Left renal pelvis (tissue), 4 donors: ENCODE measurements around the gene RIOK2. TPM values are rescaled to one million over a fixed set of nuclear protein-coding genes. Genes with fewer than 3 reads are reported as not detected.
"Not testable (repeated sequence)": the region's sequence is repeated elsewhere in the genome, so short reads cannot be mapped to it uniquely, and the experiment has no call there.

Experiments
- DNase-seq, 4 donors: peaks; one replicate each; pipeline ENCODE4 v3.0.0-alpha.2; 2013; ENCODE audit warnings: low read depth in 4 of 4, low spot score in 3 of 4
- polyA plus RNA-seq, 4 donors: library from polyadenylated mRNA; unstranded; fragments of 120-200 nt; gene quantifications; one replicate each; pipeline ENCODE4 v1.2.1, GENCODE V29; 2013; ENCODE audit not compliant: insufficient read length in 4 of 4

The RIOK2 gene
- polyA plus RNA-seq, 4 donors, result 36.8 to 50.5 (median 44.3) TPM

DNA sequence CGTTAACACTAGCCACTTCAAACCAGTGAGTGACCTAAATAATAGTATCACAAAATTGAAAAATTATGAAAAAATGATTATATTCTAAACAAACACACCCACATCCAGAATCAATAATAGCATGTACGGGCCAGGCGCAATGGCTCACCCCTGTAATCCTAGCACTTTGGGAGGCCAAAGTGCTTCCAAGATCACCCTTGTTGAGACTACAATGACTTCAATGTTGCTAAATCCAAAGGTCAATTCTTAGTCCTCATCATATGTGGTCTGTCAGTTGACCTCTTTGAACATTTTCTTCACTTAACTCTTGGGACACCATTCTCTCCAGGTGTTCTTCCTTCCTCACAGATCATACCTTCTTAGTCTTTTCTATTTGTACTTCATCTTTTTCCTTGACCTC lies 11.3 kb downstream of the RIOK2 start:
- no peak for DNase-seq

DNA sequence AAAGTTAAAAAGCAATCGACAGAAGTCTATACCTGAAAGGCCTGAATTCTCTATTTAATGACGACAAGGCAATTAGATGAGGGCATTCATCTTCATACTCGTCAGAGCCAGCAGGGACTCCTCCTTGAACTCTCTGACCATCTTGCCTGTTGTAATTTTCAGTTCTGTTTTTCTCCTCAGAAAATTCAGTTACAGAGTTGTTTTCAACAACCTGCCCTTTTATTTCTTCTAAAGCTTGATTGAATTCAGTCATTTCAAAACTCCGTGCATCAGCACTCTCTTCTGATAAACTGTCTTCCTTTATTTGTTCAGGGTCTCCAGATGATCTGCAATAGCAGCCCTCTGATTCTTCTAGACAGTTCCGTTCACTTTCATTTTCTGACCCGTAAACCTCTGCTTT lies 15.6 kb downstream of the RIOK2 start:
- no peak for DNase-seq

DNA sequence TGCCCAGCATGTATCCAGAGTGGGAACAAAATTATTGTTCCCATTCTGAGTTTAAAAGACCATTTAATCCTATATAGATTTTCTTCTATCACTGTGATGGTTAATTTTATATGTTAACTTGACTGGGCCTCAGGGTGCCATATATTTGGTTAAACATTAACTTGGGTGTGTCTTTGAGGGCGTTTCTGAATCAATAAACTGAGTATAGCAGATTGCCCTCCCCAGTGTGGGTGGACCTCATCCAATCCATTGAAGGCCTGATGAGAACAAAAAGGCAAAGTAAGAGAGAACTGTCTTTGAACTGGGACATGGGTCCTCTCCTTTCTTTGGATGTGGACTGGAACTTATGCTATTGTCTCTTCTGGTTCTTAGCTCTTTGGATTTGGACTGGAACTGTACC lies 17.3 kb downstream of the RIOK2 start:
- DNase-seq, result no peak

DNA sequence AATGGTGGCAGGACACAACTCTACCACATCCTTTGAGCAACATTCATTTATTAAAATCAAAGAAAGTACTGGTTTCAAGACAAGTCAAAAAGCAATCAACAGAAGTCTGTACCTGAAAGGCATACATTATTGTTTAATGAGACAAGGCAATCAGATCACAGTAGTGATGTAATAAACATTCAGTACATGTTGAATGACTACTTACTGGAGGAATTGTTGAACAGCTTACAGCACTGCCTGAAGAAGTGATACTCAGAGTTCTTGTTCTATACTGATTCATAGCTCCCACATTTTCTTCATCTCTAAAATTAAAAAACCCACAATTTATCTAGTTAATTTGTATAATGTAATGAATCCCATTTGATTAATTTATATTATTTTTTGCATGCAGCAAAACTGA lies 18.2 kb downstream of the RIOK2 start:
- DNase-seq, result no peak

DNA sequence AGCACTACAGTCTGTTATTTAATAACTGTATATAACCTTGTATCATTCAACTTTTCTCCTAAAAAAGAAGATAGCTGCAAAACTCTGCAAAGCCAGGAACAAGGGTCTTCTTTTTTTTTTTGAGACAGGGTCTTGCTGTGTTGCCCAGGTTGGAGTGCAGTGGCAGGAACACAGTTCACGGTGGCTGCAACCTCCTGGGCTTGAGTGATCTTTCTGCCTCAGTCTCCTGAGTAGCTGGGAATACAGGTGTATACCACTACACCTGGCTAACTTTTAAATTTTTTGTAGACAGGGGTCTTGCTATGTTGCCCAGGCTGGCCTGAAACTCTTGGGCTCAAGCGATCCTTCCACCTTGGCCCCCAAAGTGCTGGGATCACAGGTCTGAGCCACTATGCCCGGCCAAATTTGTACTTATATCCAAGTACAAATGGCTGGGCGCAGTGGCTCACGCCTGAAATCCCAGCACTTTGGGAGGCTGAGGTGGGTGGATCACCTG lies 19.2 kb downstream of the RIOK2 start:
- no peak for DNase-seq

DNA sequence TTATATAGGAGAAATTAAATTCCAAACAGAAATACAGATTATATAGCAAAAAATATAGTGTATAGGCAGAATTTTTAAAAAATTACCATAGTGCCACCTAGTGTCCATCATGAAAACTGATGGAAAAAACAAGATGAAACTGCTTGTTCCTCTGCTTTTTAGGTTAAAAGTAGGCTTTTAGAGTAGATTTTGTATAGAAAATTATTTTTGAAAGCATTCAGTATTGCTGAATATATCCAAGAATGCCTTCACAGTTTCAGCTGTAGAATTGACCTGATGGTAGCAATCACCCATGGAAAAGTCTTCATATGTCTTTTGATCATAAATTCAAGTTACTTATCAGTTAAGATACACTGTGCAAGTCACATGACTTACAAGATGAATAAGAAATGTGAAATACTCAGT lies 19.7 kb downstream of the RIOK2 start:
- DNase-seq, result no peak

DNA sequence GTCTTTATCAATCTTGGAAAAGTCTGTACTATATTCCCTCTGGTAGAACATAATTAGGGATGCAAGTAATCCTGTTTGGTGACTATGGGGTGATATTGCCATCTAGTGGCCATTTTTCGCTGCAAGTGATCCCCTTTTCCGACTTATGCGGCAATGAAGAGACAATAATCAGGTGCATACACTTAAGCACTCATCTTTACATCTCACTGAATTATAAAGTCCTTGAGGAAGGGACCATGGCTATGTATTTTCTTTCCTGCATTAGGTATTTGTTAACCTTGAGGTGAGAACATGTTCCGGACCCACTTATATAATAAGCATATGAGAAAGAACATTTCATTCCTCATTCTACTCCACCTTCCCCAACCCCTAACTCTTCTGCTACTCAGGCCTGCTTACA lies 21.0 kb downstream of the RIOK2 start:
- DNase-seq, result peak; percentile 53 to 65 (median 60)

DNA sequence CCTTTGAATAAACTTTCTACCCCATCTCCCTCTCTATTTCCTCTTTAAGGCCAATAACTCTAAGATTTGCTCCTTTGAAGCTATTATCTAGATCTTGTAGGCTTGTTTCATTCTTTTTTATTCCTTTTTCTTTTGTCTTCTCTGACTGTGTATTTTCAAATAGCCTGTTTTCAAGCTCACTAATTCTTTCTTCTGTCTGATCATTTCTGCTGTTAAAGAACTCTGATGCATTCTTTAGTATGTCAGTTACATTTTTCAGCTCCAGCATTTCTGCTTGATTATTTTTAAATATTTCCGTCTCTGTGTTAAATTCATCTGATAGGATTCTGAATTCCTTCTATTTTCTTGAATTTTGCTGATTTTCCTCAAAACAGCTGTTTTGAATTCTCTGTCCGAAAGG lies 25.4 kb downstream of the RIOK2 start:
- no peak for DNase-seq

DNA sequence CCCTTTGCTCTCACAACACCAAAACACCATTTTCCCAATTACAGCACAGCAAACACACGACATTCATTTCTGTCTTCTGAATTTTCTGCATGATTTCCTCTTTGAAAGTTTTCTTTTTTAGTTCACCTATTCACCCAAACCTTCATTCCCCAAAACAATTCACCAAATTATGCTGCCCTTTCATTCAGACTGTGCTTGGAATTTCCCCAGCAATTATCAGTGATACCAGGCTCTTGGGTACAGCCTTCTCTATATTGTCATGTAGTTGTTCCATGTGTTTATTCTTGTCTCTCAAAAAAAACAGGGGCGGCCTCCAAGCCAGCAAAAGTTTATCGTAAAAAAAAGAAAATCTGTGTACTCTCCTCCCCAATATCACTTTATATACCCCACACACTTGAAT lies 31.7 kb downstream of the RIOK2 start:
- no peak for DNase-seq

DNA sequence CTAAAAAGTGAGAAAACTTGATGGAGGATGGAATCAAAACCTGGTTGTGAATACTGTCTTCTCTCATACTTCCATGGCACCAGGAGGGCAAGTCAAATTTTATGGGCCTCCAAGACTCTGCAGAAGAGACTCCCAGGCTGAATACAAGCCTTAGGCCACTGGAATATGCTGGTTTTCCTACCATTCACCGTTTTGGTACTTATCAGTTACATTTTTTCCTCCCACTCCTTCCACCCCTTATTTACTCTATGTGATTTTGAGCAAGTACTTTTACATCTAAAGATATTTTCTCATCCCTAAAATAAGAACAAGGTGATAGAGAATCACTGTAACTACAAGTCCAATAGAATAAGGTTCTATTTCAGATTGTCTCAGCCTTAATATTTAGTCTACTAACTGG lies 32.6 kb downstream of the RIOK2 start:
- no peak for DNase-seq

DNA sequence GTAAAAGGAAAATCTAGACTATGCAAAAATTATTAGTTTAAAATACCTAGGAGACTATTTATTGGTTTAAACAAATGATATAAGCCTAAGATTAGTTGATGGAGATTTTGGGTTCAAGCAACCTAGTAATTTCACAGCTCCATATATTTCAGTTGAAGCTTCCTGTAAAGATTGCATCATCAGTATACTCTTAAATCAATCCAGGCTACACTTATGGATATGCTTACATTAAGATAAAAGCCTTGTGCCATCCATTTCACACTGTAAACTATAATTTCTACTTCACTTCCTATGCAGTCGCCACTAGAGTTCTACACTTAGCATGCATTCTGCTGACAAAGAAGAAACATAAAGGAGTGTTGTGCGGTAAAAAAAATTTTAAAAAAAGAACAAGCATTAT lies 33.3 kb downstream of the RIOK2 start:
- DNase-seq, result no peak

DNA sequence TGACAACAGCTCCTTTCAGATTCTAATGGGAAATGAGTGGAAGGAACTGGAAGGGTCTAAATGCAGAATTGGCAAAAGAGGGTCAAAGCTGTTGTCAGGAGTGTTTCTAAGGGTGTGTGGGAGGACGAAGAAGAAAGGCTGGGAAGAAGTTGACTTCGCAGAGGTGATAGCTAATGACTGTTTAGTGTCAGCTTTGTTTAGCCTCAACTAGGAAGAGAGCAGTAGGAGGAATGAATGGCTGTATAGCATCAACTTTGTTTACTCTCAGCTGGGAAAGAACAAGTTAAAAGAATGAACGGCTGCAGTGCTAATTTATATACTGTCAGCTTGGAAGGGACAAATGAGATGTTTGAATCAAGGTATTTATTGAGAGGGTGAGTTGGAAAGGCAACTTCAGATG lies 34.8 kb downstream of the RIOK2 start:
- no peak for DNase-seq

DNA sequence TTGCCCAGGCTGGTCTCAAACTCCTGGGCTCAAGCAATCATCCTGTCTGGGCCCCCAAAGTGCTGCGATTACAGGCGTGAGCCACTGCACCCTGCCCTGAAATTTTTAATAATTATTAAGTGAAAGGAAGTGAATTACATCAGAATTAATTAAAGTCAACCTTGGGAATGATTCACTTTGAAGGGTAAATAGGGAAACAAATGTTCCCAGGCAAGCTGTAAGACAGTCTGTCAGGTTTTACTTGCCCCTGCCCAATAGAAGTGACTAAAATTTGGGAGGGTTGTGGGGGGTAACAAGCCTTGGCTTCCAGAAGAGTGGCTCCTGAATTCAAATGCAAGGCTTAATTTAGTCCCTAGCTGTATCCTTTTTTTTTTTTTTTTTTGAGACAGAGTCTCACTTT lies 39.3 kb downstream of the RIOK2 start:
- DNase-seq, result no peak

DNA sequence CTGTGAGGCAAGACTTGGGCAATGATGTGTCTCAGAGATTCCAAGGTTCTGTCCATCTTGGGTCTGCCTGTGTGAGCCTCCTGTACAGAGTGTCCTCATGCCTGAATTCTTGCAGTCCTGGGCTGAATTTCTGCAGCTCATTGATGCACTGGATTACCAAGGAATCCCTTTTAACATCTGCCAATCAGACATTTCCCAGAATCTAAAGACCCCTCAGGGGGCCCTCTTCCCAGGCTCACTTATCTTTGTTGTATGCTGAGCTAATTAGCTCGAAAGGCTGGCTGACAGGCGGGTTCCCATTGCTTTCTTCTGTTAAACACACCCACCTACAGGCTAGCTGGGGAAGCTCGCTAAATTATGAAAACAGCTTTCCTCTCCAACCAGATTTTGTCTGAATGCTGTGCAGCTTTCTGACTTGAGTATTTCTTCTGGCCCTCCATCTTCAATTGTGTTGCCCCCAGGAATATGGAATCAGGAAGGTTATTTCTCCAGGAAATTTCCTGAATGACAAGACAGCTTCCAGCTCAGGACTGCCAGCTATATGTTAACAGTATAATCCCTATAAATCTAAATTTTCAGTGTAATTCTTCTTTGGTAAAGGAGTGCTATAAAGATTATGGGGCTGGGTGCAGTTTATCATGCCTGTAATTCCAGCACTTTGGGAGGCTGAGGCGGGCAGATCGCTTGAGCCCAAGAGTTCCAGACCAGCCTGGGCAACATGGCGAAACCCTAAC lies 40.4 kb downstream of the RIOK2 start, which contains the start of gene LIX1:
LIX1 (minus strand) TSS at position 91 of the 734 bp plus-strand sequence; CDS start at position 56, 35 bp downstream.
- DNase-seq, result peak in 3 of 4 donors; percentile 31 to 52 (median 40)

DNA sequence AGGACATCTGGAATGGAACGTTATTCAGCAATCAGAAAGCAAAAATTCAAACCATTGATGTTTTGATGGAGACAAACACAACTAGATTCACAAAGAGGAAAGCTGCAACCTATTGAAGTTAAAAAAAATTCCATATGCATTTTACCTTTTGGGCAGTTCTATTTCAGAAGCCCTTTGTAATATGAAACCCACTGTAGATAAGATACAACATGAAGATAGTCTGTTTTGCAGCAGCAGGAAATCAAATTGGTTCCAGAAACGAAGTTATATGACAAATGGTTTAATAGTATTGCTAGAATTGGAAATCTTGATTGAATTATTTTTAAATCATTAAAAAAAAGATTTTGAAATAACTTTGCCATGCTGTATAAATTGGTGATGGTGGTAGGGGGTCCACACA lies 41.5 kb downstream of the RIOK2 start:
- DNase-seq, result no peak

DNA sequence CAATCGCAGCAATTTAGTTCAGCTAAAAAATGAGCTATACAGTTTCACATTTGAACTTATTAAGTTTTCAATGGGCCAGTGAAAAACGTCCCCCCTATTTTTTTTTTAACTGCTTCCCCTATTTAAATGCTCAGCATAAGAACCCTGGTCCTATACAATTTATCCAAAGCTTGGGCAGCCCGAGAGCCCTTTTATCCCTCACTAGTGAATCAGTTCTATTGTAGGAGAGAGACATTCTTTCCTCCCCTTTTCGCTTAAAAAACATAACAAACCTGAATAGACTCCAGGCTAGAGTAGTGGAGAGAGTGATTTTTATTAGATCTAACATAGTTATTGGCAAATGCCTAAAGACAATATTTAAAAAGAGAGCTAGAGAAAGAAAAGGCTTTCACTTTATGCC lies 42.0 kb downstream of the RIOK2 start:
- no peak for DNase-seq

DNA sequence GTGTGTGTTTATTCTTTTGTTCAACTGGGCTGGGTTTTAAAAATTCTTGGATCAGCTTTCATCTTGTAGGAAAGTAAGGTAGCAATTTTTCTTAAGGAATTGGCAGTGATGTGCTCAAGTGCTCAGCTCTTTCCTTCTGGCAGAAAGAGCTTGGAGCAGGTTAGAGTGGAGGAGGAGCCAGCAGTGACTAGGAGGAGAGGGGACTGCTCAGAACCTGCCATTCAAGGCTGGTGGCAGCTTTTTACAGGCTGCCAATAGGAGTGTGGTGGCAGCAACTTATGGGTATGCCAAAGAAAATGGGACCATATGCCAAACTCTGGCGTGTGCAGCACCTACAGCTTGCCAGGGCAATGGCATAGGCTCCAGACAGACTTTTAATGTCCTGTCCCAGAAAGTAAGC lies 42.8 kb downstream of the RIOK2 start:
- not testable (repeated sequence) for DNase-seq

DNA sequence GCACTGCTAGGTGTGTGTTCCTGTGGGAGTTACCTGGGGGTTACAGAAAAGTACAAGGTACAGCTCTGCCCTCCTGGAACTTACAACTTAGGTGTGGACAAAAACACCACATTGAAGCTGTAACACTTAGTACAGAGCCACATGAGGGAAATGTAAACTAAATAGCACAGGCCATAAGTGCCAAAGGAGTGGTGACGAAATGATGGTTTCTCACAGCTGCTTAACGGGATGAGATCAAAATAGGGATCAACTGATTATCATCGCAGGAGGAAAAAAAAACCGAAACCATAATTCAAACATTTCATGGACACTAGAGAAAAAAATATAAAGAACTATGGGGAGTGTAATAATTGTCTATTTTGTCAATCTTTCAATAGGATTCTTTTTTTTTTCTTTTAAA lies 46.6 kb downstream of the RIOK2 start:
- DNase-seq, result no peak

DNA sequence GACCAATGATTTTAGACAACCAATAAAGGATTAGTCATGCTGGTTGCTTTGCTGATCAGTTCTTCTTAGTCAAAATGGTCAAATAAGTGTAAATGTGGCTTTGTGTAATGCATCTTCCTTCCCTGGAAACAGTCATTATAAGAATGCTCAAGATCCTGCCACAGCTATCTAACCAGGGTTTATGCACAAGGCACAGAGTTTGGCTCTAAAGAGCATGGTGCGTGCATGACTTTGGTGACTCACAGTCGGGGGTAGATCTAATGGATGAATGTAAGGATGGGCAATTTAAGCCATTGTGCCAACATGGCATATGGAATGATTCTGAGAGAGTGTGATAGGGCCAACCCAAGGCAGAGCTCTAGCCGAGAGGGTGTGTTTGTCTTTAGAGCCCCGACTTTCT lies 47.2 kb downstream of the RIOK2 start:
- DNase-seq, result no peak

DNA sequence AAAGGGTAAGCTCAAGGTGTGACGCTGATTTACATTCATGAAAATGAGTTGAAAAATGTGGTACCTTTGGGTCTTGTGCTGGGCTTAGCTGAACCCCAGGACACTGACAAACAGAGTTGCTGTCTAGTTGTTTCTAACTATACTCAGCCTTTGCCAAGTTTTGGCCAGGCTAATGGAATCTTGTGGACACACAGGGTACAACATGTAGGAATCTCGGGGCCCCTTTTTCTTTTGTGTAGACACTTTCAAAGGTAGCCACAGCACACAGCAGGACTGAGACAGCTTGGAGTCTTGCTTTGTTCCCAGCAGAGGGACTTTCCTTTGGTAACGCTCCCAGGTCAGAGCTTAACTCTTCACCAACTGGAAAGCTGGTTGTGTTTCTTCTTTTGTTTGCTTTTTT lies 48.4 kb downstream of the RIOK2 start:
- DNase-seq, result no peak

DNA sequence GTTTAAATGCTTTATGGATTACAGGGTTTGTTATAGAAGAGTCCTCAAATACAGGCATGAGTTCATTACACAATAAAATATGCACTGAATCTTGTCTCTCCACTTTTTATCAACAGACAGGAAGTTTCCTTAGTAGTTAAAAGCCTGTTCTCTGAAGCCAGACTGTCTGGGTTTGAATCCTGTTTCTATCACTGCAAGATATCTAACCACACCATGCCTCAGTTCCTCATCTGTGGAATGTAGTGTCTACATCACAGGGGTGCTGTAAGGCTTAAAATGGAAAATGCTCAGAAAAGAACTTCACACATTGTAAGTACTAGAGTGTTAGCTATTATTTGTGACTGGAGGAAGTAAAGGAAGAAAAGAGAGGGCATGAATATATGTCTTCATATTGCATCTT lies 49.9 kb downstream of the RIOK2 start:
- DNase-seq, result no peak

DNA sequence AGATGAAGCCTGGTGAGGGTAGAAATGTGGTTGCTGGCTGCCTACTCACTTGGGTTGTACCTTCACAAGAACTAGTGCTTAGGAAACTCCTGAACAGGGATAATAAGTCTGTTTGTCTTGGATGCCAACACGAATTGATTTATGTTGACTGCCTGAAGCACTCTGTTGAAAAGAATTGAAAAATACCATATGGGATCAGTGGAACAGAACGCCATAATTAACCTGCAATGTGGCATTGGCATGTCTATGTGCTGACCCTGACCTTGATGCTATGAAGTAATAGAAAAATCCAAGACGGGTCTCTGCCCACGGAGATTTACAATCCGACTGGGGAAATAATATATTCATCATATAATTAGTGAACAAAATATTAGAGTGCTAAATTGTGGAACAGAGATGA lies 51.1 kb downstream of the RIOK2 start:
- DNase-seq, result no peak
